A673 (cell line): ENCODE measurements around the gene CALN1.

ENCODE experiments used
- CTCF ChIP-seq: fragments of 300-800, 200-600 bp; sonication (generic); conservative IDR thresholded peaks from 2 replicates; pipeline ENCODE4 v1.5.1; 2017; ENCODE audit warnings: low read depth, mild to moderate bottlenecking, antibody characterized with exemption, low read length, moderate library complexity, mixed read lengths
- EZH2 ChIP-seq: fragments of 200-600 bp; sonication (generic); IDR thresholded peaks from 2 replicates; pipeline ENCODE4 v1.6.1; 2017; ENCODE audit warnings: borderline replicate concordance, low read depth, mild to moderate bottlenecking, mixed read lengths, antibody characterized with exemption, low read length; ENCODE audit not compliant: poor library complexity, severe bottlenecking

GRCh38 chr7:71770269-71770907 is 641.8 kb downstream of the CALN1 start:
- no peak for TF ChIP-seq CTCF
- no peak for TF ChIP-seq EZH2
